Stimulated activated CD4-positive, alpha-beta T cell treated with anti-CD3 and anti-CD28 coated beads, Interleukin-1b, Interleukin-23, amount 100 ng/mL, for 48 hours (primary cell): ENCODE measurements around the gene SORT1.

Experiments used
- DNase-seq: peaks from one replicate; pipeline ENCODE4 v3.0.0-alpha.2; 2020

Gene SORT1

GRCh38 chr1:109270623-109271317, 126.9 kb downstream of the SORT1 start:
- DNase-seq, result no peak

GRCh38 chr1:109269981-109270622, 127.6 kb downstream of the SORT1 start:
- DNase-seq, result no peak

- DNase-seq, result no peak
Measured at GRCh38 chr1:109269212-109269980, 128.3 kb downstream of the SORT1 start.

- no peak for DNase-seq
Measured at GRCh38 chr1:109268431-109269211, 129.1 kb downstream of the SORT1 start.

- no peak for DNase-seq
Measured at GRCh38 chr1:109267743-109268300, 129.9 kb downstream of the SORT1 start.

- DNase-seq, result no peak
Measured at GRCh38 chr1:109266965-109267364, 130.8 kb downstream of the SORT1 start.

- DNase-seq, result no peak
Measured at GRCh38 chr1:109265741-109266330, 131.9 kb downstream of the SORT1 start.

GRCh38 chr1:109265016-109265415, 132.7 kb downstream of the SORT1 start:
- no peak for DNase-seq

- DNase-seq, result no peak
Measured at GRCh38 chr1:109264379-109264755, 133.4 kb downstream of the SORT1 start.

- DNase-seq, result peak; percentile 84
Measured at GRCh38 chr1:109263597-109264378, 133.9 kb downstream of the SORT1 start.

- no peak for DNase-seq
Measured at GRCh38 chr1:109263234-109263596, 134.5 kb downstream of the SORT1 start.

GRCh38 chr1:109262231-109263055, 135.3 kb downstream of the SORT1 start:
- no peak for DNase-seq

- DNase-seq, result no peak
Measured at GRCh38 chr1:109261578-109261977, 136.1 kb downstream of the SORT1 start.

GRCh38 chr1:109261006-109261405, 136.7 kb downstream of the SORT1 start:
- DNase-seq, result no peak

- DNase-seq, result no peak
Measured at GRCh38 chr1:109259674-109260557, 137.8 kb downstream of the SORT1 start.
